DOHH2 (cell line): ENCODE measurements around the gene GMPR2.

ENCODE experiments used
- EZH2phosphoT487 ChIP-seq: fragments of 200-600 bp; sonication (generic); IDR thresholded peaks from 2 replicates; pipeline ENCODE4 v1.6.1; 2017; ENCODE audit warnings: borderline replicate concordance, mild to moderate bottlenecking, antibody characterized with exemption, low read length, moderate library complexity, mixed read lengths
- TF ChIP-seq, protein P1 (sequence below): fragments of 200-600 bp; sonication (generic); IDR thresholded peaks from one replicate; pipeline ENCODE4 v1.5.1; 2014; ENCODE audit warnings: antibody characterized with exemption, mild to moderate bottlenecking, low read depth, low read length; ENCODE audit not compliant: poor library complexity, severe bottlenecking

- TF ChIP-seq, protein P1, sequence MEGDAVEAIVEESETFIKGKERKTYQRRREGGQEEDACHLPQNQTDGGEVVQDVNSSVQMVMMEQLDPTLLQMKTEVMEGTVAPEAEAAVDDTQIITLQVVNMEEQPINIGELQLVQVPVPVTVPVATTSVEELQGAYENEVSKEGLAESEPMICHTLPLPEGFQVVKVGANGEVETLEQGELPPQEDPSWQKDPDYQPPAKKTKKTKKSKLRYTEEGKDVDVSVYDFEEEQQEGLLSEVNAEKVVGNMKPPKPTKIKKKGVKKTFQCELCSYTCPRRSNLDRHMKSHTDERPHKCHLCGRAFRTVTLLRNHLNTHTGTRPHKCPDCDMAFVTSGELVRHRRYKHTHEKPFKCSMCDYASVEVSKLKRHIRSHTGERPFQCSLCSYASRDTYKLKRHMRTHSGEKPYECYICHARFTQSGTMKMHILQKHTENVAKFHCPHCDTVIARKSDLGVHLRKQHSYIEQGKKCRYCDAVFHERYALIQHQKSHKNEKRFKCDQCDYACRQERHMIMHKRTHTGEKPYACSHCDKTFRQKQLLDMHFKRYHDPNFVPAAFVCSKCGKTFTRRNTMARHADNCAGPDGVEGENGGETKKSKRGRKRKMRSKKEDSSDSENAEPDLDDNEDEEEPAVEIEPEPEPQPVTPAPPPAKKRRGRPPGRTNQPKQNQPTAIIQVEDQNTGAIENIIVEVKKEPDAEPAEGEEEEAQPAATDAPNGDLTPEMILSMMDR: no peak
- no peak for TF ChIP-seq EZH2phosphoT487
These were observed 37.9 kb upstream of the GMPR2 start for GRCh38 chr14:24194873-24195185.
